Measurements from ENCODE around the gene MEG3. TPM values are rescaled to one million over a fixed set of nuclear protein-coding genes. Genes with fewer than 3 reads are reported as not detected.
A peak's percentile ranks its signal among the peaks of the same experiment; 100 is the strongest.

MEG3 gene
- total and polyA plus RNA-seq, 9 of the 15 experiments (the other 6 are each of a cell fraction or from before 2014, with no cell fraction given), result 0.10 to 5.3 (median 1.0) TPM; not detected in 1

- TF ChIP-seq TCF3 (CRISPR knock-in tag; IDR thresholded peaks at IDR 0.05), result peak; percentile 88
- TF ChIP-seq EP300 (IDR thresholded peaks at IDR 0.05; ENCODE audit: low read length), result peak; percentile 44
- no peak for TF ChIP-seq ZC3H11A (IDR thresholded peaks at IDR 0.05; ENCODE audit: low read depth, low read length)
- peak; percentile 67 for TF ChIP-seq ATF7 (IDR thresholded peaks at IDR 0.05)
- TF ChIP-seq SLC30A9 (CRISPR knock-in tag; IDR thresholded peaks at IDR 0.05), result no peak
- peak; percentile 32 to 52; a peak in 3 of 4 replicates for TF ChIP-seq TRIM24 (IDR thresholded peaks at IDR 0.05)
- TF ChIP-seq CGGBP1 (CRISPR knock-in tag; IDR thresholded peaks at IDR 0.05), result no peak
- TF ChIP-seq ARID3A (IDR thresholded peaks at IDR 0.05; ENCODE audit: borderline replicate concordance, low read depth, low read length), result no peak
- TF ChIP-seq MECOM (CRISPR knock-in tag; IDR thresholded peaks at IDR 0.05), result 0 out of 2 replicates have a peak, but pooled peaks have one; percentile 48
- TF ChIP-seq ZNF778 (CRISPR knock-in tag; IDR thresholded peaks at IDR 0.05), result no peak
- no peak for TF ChIP-seq ZNF717 (CRISPR knock-in tag; IDR thresholded peaks at IDR 0.05)
- peak; percentile 71 for TF ChIP-seq BRD9 (IDR thresholded peaks at IDR 0.05; ENCODE audit: low read depth, partially characterized antibody)
- 0 out of 2 replicates have a peak, but pooled peaks have one; percentile 46 for TF ChIP-seq BHLHE40 (IDR thresholded peaks at IDR 0.05; ENCODE audit: low read length)
- TF ChIP-seq LARP7 (IDR thresholded peaks at IDR 0.05), result no peak
- peak; percentile 69 for TF ChIP-seq VEZF1 (CRISPR knock-in tag; IDR thresholded peaks at IDR 0.05)
- 0 out of 2 replicates have a peak, but pooled peaks have one; percentile 18 for TF ChIP-seq PML (IDR thresholded peaks at IDR 0.05; ENCODE audit: low read length)
- no peak for TF ChIP-seq HMGN3 (IDR thresholded peaks at IDR 0.05; ENCODE audit: borderline replicate concordance, extremely low read depth, insufficient read length, low read depth, low read length)
- TF ChIP-seq FOXK2 (conservative IDR thresholded peaks at IDR 0.05 in 1 of 2, IDR thresholded peaks at IDR 0.05 in 1 of 2; ENCODE audit: low read depth in 2 of 2), result peak; percentile 83 to 88
- peak; percentile 70; the same call in 1 of the 2 replicates for TF ChIP-seq PKNOX1 (IDR thresholded peaks at IDR 0.05)
- no peak for TF ChIP-seq ZNF668 (CRISPR knock-in tag; IDR thresholded peaks at IDR 0.05)
- TF ChIP-seq ZNF253 (CRISPR knock-in tag; conservative IDR thresholded peaks at IDR 0.05), result no peak
- TF ChIP-seq NEUROD1 (IDR thresholded peaks at IDR 0.05; ENCODE audit: borderline replicate concordance, low read depth, low read length, partially characterized antibody), result no peak
- peak; percentile 43; the same call in 1 of the 2 replicates for TF ChIP-seq MTA1 (IDR thresholded peaks at IDR 0.05; ENCODE audit: borderline replicate concordance)
- peak; percentile 11; the same call in 1 of the 2 replicates for TF ChIP-seq C11orf30 (IDR thresholded peaks at IDR 0.05; ENCODE audit: low read depth)
- 0 out of 2 replicates have a peak, but pooled peaks have one; percentile 20 for TF ChIP-seq CXXC5 (CRISPR knock-in tag; IDR thresholded peaks at IDR 0.05)
Observed at GRCh38 chr14:100871234-100872186, 45.6 kb downstream of the MEG3 start (continued).

Measured in K562 (cell line).